ENCODE results near the gene LRRC8A.

The LRRC8A gene

GRCh38 chr9:128887049-128887448, 5.1 kb downstream of the LRRC8A start:
- H3K36me3 ChIP-seq (ENCODE audit: insufficient read depth, low read length) = no peaks in the 10 kb centered on the region; the same call in 1 of the 2 replicates
- H3K4me3 ChIP-seq (ENCODE audit: low read length, poor library complexity, severe bottlenecking) = no peak overlapping the region
- H2AFZ ChIP-seq (ENCODE audit: low read length) = no peak overlapping the region
- H3K79me2 ChIP-seq (ENCODE audit: insufficient read depth, low read length) = peaks cover 40% of the 10 kb centered on the region
- peaks cover 2% of the 10 kb centered on the region for H4K20me1 ChIP-seq (ENCODE audit: insufficient read depth, low read length, poor library complexity, severe bottlenecking)
- no peaks in the 10 kb centered on the region for H3K9me3 ChIP-seq (ENCODE audit: insufficient read depth, low read depth, low read length)
- no peak overlapping the region for H3K4me2 ChIP-seq (ENCODE audit: low read depth, low read length, poor library complexity, severe bottlenecking)
- H3F3A ChIP-seq (ENCODE audit: low read depth) = no peaks in the 10 kb centered on the region
- H3K4me1 ChIP-seq (ENCODE audit: insufficient read depth, low read length, poor library complexity, severe bottlenecking) = peaks cover 5% of the 10 kb centered on the region
- H3K9me2 ChIP-seq (replicated peaks; ENCODE audit: low read depth, low read length) = no peaks in the 10 kb centered on the region
- H3K9ac ChIP-seq (ENCODE audit: low read depth, low read length, poor library complexity, severe bottlenecking) = no peak overlapping the region
- TF ChIP-seq CTCF (conservative IDR thresholded peaks at IDR 0.05; ENCODE audit: low read length) = no peak
- no peaks in the 10 kb centered on the region for H3K27me3 ChIP-seq (ENCODE audit: insufficient read depth, low read length, poor library complexity, severe bottlenecking)

- Histone ChIP-seq H3F3A (ENCODE audit: low read depth) (no peaks in the 10 kb centered on the region), H3K9me3 (ENCODE audit: insufficient read depth, low read depth, low read length) (no peaks in the 10 kb centered on the region), H3K4me3 (ENCODE audit: low read length, poor library complexity, severe bottlenecking) (no peak overlapping the region), H3K36me3 (ENCODE audit: insufficient read depth, low read length) (no peaks in the 10 kb centered on the region; the same call in 1 of the 2 replicates), H3K79me2 (ENCODE audit: insufficient read depth, low read length) (peaks cover 34% of the 10 kb centered on the region), H2AFZ (ENCODE audit: low read length) (no peak overlapping the region), H4K20me1 (ENCODE audit: insufficient read depth, low read length, poor library complexity, severe bottlenecking) (peaks cover 2% of the 10 kb centered on the region), H3K4me2 (ENCODE audit: low read depth, low read length, poor library complexity, severe bottlenecking) (no peak overlapping the region), H3K9ac (ENCODE audit: low read depth, low read length, poor library complexity, severe bottlenecking) (no peak overlapping the region), H3K27me3 (ENCODE audit: insufficient read depth, low read length, poor library complexity, severe bottlenecking) (no peaks in the 10 kb centered on the region), H3K9me2 (replicated peaks; ENCODE audit: low read depth, low read length) (no peaks in the 10 kb centered on the region), H3K4me1 (ENCODE audit: insufficient read depth, low read length, poor library complexity, severe bottlenecking) (peaks cover 5% of the 10 kb centered on the region)
- no peak for TF ChIP-seq EZH2phosphoT487 (IDR thresholded peaks at IDR 0.05; ENCODE audit: borderline replicate concordance)
- no peak for TF ChIP-seq CTCF (conservative IDR thresholded peaks at IDR 0.05; ENCODE audit: low read length)
Measured at GRCh38 chr9:128887914-128888350, 6.0 kb downstream of the LRRC8A start.

GRCh38 chr9:128891321-128892220, 9.6 kb downstream of the LRRC8A start:
- no peaks in the 10 kb centered on the region for H4K20me1 ChIP-seq (ENCODE audit: insufficient read depth, low read length, poor library complexity, severe bottlenecking)

More at GRCh38 chr9:128891321-128892220, 9.6 kb downstream of the LRRC8A start:
- Histone ChIP-seq H3K9ac (ENCODE audit: low read depth, low read length, poor library complexity, severe bottlenecking) (no peak overlapping the region), H3K9me3 (ENCODE audit: insufficient read depth, low read depth, low read length) (no peaks in the 10 kb centered on the region), H3K9me2 (replicated peaks; ENCODE audit: low read depth, low read length) (no peaks in the 10 kb centered on the region), H3K79me2 (ENCODE audit: insufficient read depth, low read length) (peaks cover 8% of the 10 kb centered on the region; the same call in 1 of the 2 replicates), H2AFZ (ENCODE audit: low read length) (no peak overlapping the region), H3K4me1 (ENCODE audit: insufficient read depth, low read length, poor library complexity, severe bottlenecking) (no peaks in the 10 kb centered on the region), H3K4me3 (ENCODE audit: low read length, poor library complexity, severe bottlenecking) (no peak overlapping the region), H3F3A (ENCODE audit: low read depth) (no peaks in the 10 kb centered on the region), H3K27me3 (ENCODE audit: insufficient read depth, low read length, poor library complexity, severe bottlenecking) (no peaks in the 10 kb centered on the region), H3K4me2 (ENCODE audit: low read depth, low read length, poor library complexity, severe bottlenecking) (no peak overlapping the region), H3K36me3 (ENCODE audit: insufficient read depth, low read length) (no peaks in the 10 kb centered on the region; the same call in 1 of the 2 replicates)
- TF ChIP-seq CTCF (conservative IDR thresholded peaks at IDR 0.05; ENCODE audit: low read length) = no peak
